Measurements from ENCODE around the gene ANGPT4.

The ANGPT4 gene

DNA sequence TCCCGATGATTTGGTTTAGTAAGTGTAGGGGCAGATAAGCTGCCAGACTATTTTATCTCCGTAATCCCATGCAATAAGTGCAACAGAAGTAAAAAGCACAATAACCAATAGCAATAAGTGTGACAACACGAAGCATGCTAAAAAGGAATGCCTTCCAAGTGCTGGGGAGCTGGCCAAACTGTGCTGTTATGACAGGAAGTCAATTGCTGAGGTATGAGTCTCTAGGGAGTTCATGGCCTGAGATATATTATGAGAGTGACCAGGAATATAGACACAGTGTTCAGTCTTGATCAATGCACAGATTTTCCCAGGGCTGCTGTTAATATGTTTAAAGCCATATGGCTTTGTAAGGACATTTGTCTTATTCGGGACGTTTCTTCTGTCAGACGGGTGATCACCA, 10.5 kb upstream of the ANGPT4 start:
- no peaks in the 10 kb centered on the region for H3K4me1 Mint-ChIP-seq
- H3K27me3 Mint-ChIP-seq, result peaks cover 43% of the 10 kb centered on the region
- no peak overlapping the region for H3K4me3 Mint-ChIP-seq
- H3K9me3 Mint-ChIP-seq, result peaks cover 9% of the 10 kb centered on the region
- ATAC-seq (replicated peaks; ENCODE audit: extremely low read depth, poor library complexity, severe bottlenecking) (no peak), DNase-seq (ENCODE audit: low spot score in 2 of 2) (no peak)
- H3K27ac Mint-ChIP-seq (ENCODE audit: low read depth), result no peak overlapping the region
- no peaks in the 10 kb centered on the region for H3K36me3 Mint-ChIP-seq (ENCODE audit: insufficient read depth)

DNA sequence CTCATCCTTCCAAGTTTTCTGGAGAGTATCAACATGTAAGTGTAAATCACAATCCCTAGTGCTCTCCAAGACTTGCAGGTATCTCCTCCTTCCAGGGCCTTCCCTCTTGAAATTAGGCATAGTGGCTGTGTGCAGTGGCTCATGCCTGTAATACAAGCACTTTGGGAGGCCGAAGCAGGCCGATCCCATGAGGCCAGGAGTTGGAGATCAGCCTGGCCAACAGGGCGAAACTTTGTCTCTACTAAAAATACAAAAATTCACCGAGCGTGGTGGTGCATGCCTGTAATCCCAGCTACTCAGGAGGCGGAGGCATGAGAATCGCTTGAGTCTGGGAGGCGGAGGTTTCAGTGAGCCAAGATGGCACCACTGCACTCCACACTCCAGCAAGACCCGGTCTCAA, 9.4 kb upstream of the ANGPT4 start:
- no peak overlapping the region for H3K27ac Mint-ChIP-seq (ENCODE audit: low read depth)
- H3K4me3 Mint-ChIP-seq, result no peak overlapping the region
- no peak for ATAC-seq (replicated peaks; ENCODE audit: extremely low read depth, poor library complexity, severe bottlenecking)
- H3K4me1 Mint-ChIP-seq, result no peaks in the 10 kb centered on the region
- H3K27me3 Mint-ChIP-seq, result peaks cover 43% of the 10 kb centered on the region
- H3K9me3 Mint-ChIP-seq, result no peaks in the 10 kb centered on the region
- no peak for DNase-seq (ENCODE audit: low spot score in 2 of 2)
- H3K36me3 Mint-ChIP-seq (ENCODE audit: insufficient read depth), result no peaks in the 10 kb centered on the region

DNA sequence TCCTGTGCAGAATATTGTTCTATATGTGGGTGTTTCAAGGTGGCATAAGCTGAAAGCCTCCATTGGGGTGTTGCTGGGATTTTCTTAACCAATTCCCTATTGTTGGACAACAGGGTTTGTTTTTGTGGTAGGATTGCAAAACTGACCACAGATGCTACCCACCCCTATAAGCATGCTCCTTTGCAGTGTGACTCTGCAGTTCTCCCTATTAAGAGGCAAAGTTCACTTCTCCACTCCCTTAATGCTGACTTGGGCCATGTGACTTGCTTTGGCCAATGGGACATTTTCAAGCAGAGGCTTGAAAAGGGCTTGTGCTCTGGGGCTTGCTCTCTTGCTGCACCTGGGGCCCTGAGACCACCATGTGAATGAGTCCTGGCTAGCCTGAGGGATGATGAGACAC, 8.5 kb upstream of the ANGPT4 start:
- Mint-ChIP-seq H3K36me3 (ENCODE audit: insufficient read depth) (no peaks in the 10 kb centered on the region), H3K4me1 (no peaks in the 10 kb centered on the region), H3K4me3 (no peak overlapping the region), H3K27me3 (peaks cover 43% of the 10 kb centered on the region), H3K27ac (ENCODE audit: low read depth) (no peak overlapping the region), H3K9me3 (no peaks in the 10 kb centered on the region)
- ATAC-seq (replicated peaks; ENCODE audit: extremely low read depth, poor library complexity, severe bottlenecking) (no peak), DNase-seq (ENCODE audit: low spot score in 2 of 2) (no peak)

DNA sequence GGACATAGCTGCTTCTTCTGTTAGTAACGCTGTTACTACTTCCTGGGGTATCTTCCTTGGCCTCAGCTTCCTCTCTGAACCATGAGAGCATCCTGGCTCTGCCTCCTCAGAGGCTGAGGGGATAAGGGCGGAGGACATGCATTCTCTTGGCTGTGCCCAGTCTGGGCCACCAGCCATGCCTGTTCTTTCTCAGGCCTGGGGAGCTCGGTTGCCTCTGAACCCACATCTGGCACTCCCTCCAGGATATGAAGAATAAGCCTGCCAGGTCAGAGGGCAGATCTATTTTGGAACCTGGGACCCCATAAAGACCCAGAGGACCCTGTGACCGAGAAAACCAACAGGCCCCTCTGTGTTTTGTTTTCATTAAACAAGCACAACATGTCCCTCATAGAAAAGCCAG, 6.6 kb upstream of the ANGPT4 start:
- Mint-ChIP-seq H3K27ac (ENCODE audit: low read depth) (no peak overlapping the region), H3K36me3 (ENCODE audit: insufficient read depth) (no peaks in the 10 kb centered on the region), H3K9me3 (no peaks in the 10 kb centered on the region), H3K4me1 (no peaks in the 10 kb centered on the region), H3K4me3 (no peak overlapping the region), H3K27me3 (peaks cover 36% of the 10 kb centered on the region)
- ATAC-seq (replicated peaks; ENCODE audit: extremely low read depth, poor library complexity, severe bottlenecking) (no peak), DNase-seq (ENCODE audit: low spot score in 2 of 2) (no peak)

DNA sequence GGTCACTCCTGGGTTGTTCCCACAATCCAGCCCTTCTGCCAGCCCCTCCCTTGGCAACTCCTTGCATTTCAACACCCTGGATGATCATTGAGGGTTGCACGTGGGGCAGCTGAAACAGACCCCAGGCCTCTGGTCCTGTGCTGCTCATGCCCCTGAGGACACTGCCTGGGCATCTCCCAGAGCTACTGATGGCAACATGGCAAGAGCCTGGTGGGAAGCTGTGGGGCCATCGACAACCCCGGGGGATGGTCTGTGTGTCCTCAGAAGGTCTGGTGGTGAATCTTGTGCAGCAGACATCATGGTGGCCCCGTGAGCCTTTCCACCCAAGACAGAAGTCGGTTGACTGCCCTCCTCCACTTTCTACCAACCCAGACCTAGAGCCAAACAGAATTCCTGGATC, 4.9 kb upstream of the ANGPT4 start:
- H3K4me3 Mint-ChIP-seq, result no peak overlapping the region
- H3K27ac Mint-ChIP-seq (ENCODE audit: low read depth), result no peak overlapping the region
- DNase-seq (ENCODE audit: low spot score in 2 of 2) (no peak), ATAC-seq (replicated peaks; ENCODE audit: extremely low read depth, poor library complexity, severe bottlenecking) (no peak)
- no peaks in the 10 kb centered on the region for H3K4me1 Mint-ChIP-seq
- no peaks in the 10 kb centered on the region for H3K9me3 Mint-ChIP-seq
- H3K27me3 Mint-ChIP-seq, result peaks cover 29% of the 10 kb centered on the region
- no peaks in the 10 kb centered on the region for H3K36me3 Mint-ChIP-seq (ENCODE audit: insufficient read depth)

DNA sequence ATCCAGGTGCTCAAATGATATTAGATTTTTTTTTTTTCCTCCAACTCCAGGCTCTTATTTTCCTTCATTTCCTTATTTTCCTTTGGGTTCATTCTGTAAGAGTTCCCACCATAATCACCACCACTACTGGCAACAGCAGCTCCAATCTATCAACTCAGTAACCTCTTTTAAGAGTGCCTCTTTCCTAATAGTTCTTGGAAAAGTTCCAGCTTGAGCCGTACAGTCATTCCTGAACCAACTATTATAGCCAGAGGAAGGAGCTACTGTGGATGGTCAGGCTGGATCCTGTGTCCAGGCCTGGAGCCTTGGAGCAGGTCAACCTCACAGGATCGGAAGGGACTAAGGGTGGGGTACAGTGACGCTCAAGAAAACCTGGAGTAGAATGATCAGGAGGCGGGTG, 4.2 kb upstream of the ANGPT4 start:
- Mint-ChIP-seq H3K9me3 (no peaks in the 10 kb centered on the region), H3K27ac (ENCODE audit: low read depth) (no peak overlapping the region), H3K4me3 (no peak overlapping the region), H3K36me3 (ENCODE audit: insufficient read depth) (no peaks in the 10 kb centered on the region), H3K27me3 (peaks cover 28% of the 10 kb centered on the region), H3K4me1 (peaks cover 1% of the 10 kb centered on the region)
- DNase-seq (ENCODE audit: low spot score in 2 of 2) (no peak), ATAC-seq (replicated peaks; ENCODE audit: extremely low read depth, poor library complexity, severe bottlenecking) (no peak)

DNA sequence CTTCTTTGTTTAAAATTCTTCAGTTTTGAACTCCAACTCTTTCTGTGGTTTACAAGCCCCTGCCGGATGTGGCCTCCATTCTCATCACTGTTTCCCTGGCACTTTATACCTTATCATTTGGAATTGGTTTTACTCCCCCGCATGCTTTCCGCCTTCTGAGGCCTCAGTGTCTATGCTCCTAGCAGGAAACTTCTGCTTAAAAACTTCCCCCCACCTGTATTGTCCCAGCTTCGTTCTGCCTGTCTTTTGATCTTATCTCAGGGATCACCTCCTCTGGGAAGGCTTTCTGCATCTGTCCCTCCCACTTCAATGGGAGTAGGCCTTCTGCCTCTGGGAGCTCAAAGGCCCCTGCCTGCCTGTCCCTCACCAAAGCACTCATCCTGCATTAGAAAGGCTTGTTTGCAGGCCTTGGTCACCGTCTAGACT, 3.4 kb upstream of the ANGPT4 start:
- ATAC-seq (replicated peaks; ENCODE audit: extremely low read depth, poor library complexity, severe bottlenecking) (no peak), DNase-seq (ENCODE audit: low spot score in 2 of 2) (no peak)
- Mint-ChIP-seq H3K27ac (ENCODE audit: low read depth) (no peak overlapping the region), H3K27me3 (peaks cover 28% of the 10 kb centered on the region), H3K9me3 (no peaks in the 10 kb centered on the region), H3K36me3 (ENCODE audit: insufficient read depth) (no peaks in the 10 kb centered on the region), H3K4me3 (no peak overlapping the region), H3K4me1 (peaks cover 5% of the 10 kb centered on the region)

DNA sequence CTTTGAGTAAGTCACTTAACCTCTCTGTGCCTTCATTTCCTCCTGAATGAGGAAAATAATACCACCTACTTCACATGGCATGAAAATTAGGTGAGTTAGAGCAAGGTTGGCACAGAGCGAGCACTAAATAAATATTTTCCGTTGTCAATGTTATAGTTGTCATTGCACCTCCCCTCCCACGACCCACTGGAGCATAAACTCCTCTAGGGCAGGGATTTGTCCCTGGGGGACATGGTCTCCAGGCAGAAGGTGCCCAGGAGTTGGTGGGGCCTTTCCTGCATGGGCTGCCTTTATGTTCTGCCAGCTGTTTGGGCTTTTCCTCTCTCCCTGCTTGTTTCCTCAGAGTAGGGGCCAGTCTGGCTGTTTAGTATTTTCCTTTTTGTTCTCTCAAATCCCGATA, 1.3 kb upstream of the ANGPT4 start:
- Mint-ChIP-seq H3K9me3 (no peaks in the 10 kb centered on the region), H3K27me3 (peaks cover 43% of the 10 kb centered on the region), H3K27ac (ENCODE audit: low read depth) (no peak overlapping the region), H3K36me3 (ENCODE audit: insufficient read depth) (no peaks in the 10 kb centered on the region), H3K4me1 (peaks cover 5% of the 10 kb centered on the region), H3K4me3 (no peak overlapping the region)
- DNase-seq (ENCODE audit: low spot score in 2 of 2), result no peak
- ATAC-seq (replicated peaks; ENCODE audit: extremely low read depth, poor library complexity, severe bottlenecking), result no peak

DNA sequence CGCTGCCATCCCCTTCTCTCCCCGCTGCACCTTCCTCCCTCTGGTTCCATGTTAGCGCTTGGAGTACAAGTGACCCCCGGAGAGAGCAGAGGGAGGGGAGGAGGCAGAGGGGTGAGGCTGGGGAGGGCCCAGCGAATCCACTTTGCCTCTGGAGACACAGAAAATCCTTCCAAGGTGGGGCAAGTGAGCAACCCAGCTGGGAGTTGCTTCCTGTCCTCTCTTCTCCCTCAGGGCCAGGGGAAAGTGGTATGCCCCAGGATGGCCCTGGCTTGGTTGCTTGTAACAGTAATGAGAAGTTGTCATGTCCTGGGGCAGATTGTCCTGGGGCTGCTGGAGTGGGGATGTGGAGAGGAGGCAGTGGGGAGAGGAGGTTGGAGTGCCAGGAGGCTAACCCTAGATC, 691 bp upstream of the ANGPT4 start:
- Mint-ChIP-seq H3K9me3 (no peaks in the 10 kb centered on the region), H3K27me3 (peaks cover 43% of the 10 kb centered on the region), H3K36me3 (ENCODE audit: insufficient read depth) (no peaks in the 10 kb centered on the region), H3K4me1 (peaks cover 5% of the 10 kb centered on the region), H3K4me3 (no peak overlapping the region), H3K27ac (ENCODE audit: low read depth) (no peak overlapping the region)
- DNase-seq (ENCODE audit: low spot score in 2 of 2), result no peak
- no peak for ATAC-seq (replicated peaks; ENCODE audit: extremely low read depth, poor library complexity, severe bottlenecking)

DNA sequence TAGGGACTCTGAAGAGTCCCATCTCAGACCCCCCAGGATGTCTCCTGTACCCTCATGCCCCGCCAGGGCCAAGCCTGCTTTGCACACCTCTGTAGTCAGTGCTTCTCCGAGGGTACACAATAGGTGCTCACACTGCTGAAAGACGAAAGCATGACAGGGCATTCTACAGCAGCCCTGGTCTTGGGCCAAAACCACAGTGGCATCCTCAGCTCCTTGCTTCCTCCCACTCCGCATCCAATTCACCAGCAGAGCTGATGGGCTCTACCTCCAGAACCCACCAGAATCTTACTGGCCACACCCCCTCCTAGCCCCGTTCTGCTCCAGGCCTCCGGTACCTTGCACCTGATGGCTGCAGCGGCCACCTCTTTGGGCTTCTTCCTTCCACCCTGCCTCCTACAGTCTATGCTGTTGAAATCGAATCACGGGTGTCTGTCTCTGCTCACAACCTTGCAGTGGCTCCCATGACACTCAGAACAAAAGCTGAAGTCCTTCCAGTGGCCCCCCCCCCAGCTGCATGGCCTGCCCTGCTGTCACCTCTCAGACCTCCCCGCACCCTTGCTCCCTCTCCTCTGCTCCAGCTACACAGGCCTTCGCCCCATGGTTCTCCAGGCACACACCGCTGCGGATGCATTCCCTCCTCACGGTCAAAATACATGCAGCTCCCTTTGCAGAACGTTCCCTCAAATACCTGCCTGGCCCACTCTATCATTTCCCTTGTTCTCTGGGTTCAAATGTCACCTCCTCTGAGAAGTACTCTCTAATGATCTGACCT, 1.2 kb downstream of the ANGPT4 start:
- H3K4me3 Mint-ChIP-seq, result no peak overlapping the region
- peaks cover 5% of the 10 kb centered on the region for H3K4me1 Mint-ChIP-seq
- ATAC-seq (replicated peaks; ENCODE audit: extremely low read depth, poor library complexity, severe bottlenecking), result no peak
- H3K27me3 Mint-ChIP-seq, result peaks cover 43% of the 10 kb centered on the region
- H3K36me3 Mint-ChIP-seq (ENCODE audit: insufficient read depth), result no peaks in the 10 kb centered on the region
- H3K27ac Mint-ChIP-seq (ENCODE audit: low read depth), result peak overlapping the region; percentile 7
- H3K9me3 Mint-ChIP-seq, result no peaks in the 10 kb centered on the region
- DNase-seq (ENCODE audit: low spot score in 2 of 2), result no peak

DNA sequence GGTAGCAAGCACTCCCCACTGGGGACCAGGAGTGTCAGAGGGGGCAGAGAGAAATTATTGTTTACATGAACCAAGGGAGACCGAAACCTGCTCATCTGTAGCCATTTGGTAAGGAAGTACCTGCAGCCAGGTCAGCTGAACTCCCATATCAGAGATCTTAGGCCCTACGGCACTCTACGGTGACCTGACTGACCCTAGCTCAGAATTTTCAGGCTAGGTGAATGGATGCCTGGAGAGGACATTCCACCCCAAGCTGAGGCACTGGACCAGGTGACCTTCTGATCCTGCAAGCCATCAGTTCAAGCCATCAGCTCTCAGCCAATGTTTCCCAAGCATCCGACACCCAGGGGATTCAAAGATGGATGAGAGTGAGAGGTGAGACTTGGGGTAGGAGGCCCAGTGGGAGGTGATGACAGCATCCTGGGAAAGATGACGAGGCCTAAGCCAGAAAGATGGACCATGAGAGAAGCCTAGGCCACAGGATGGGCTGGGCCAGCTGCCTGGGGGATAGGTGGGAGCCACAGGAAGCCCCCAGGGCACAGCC, 2.8 kb downstream of the ANGPT4 start:
- peaks cover 43% of the 10 kb centered on the region for H3K27me3 Mint-ChIP-seq
- no peak overlapping the region for H3K27ac Mint-ChIP-seq (ENCODE audit: low read depth)
- H3K36me3 Mint-ChIP-seq (ENCODE audit: insufficient read depth), result no peaks in the 10 kb centered on the region
- H3K9me3 Mint-ChIP-seq, result no peaks in the 10 kb centered on the region
- H3K4me1 Mint-ChIP-seq, result peaks cover 5% of the 10 kb centered on the region
- ATAC-seq (replicated peaks; ENCODE audit: extremely low read depth, poor library complexity, severe bottlenecking) (no peak), DNase-seq (ENCODE audit: low spot score in 2 of 2) (no peak)
- H3K4me3 Mint-ChIP-seq, result no peak overlapping the region

DNA sequence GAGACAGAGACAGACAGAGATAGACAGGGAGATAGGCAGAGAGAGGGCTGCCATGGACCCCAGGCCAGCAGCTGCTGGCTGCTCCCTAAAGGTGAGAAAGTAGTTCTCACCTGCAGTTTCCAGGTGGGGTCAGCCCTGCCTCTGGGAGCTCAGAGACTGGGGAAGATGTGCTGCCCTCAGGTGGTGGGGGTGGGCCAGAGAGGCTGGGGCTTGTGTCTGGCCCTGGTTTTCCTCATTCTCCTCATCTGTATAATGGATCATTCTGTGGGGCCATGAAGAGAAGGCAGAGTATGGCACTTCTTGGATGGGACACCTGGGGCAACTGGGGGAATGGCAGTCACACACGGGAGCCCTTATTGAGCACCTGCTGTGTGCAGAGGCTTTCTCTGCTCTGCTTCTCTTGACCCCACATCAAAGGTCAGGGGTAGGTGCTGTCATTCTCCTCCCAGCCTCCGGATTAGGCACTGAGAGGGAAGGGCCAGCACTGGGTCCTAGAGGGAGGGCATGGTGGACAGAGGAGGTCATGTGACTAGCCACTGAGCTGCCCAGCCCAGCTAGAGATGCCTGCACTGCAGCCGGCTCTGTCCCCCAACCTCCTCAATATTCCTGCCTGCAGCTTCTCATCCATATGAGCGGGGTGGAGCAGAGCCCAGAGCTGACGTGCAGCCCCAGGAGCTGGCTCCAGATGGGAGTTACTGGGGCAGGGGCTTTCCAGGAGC, 4.1 kb downstream of the ANGPT4 start:
- no peak overlapping the region for H3K4me3 Mint-ChIP-seq
- DNase-seq (ENCODE audit: low spot score in 2 of 2), result no peak
- ATAC-seq (replicated peaks; ENCODE audit: extremely low read depth, poor library complexity, severe bottlenecking), result no peak
- peaks cover 5% of the 10 kb centered on the region for H3K4me1 Mint-ChIP-seq
- peaks cover 43% of the 10 kb centered on the region for H3K27me3 Mint-ChIP-seq
- H3K36me3 Mint-ChIP-seq (ENCODE audit: insufficient read depth), result no peaks in the 10 kb centered on the region
- H3K27ac Mint-ChIP-seq (ENCODE audit: low read depth), result no peak overlapping the region
- H3K9me3 Mint-ChIP-seq, result no peaks in the 10 kb centered on the region

Measured in central memory CD8-positive, alpha-beta T cell (primary cell).